Activated gamma-delta T cell treated with anti-CD3 and anti-CD28 coated beads, Interleukin-2, amount 50 U/mL, for 16 hours (primary cell): ENCODE data around the gene FPGS.
"Not testable (repeated sequence)": the region's sequence is repeated elsewhere in the genome, so short reads cannot be mapped to it uniquely, and the experiment has no call there.

Experiments used
- DNase-seq: peaks from one replicate; pipeline ENCODE4 v3.0.0-alpha.2; 2020; ENCODE audit warnings: low read depth

FPGS gene

GRCh38 chr9:127802576-127803443, at the start of gene FPGS:
FPGS (plus strand) TSS chr9:127802882; CDS start chr9:127802925, 43 bp downstream.
- peak; percentile 79 for DNase-seq

GRCh38 chr9:127753148-127753547, 49.5 kb upstream of the FPGS start:
- no peak for DNase-seq

GRCh38 chr9:127753622-127754021, 49.1 kb upstream of the FPGS start:
- no peak for DNase-seq

- no peak for DNase-seq
These were observed 48.3 kb upstream of the FPGS start for GRCh38 chr9:127754099-127755060.

- no peak for DNase-seq
These were observed 47.3 kb upstream of the FPGS start for GRCh38 chr9:127755061-127756060.

GRCh38 chr9:127756233-127756632, 46.4 kb upstream of the FPGS start:
- no peak for DNase-seq

GRCh38 chr9:127756776-127757175, 45.9 kb upstream of the FPGS start:
- DNase-seq = not testable (repeated sequence)

- DNase-seq = no peak
These were observed 43.8 kb upstream of the FPGS start for GRCh38 chr9:127758843-127759242.

GRCh38 chr9:127761061-127761460, 41.6 kb upstream of the FPGS start:
- no peak for DNase-seq

GRCh38 chr9:127761491-127761956, 41.2 kb upstream of the FPGS start:
- DNase-seq = no peak

- no peak for DNase-seq
These were observed 40.5 kb upstream of the FPGS start for GRCh38 chr9:127762111-127762676.

GRCh38 chr9:127763918-127764384, 38.7 kb upstream of the FPGS start:
- no peak for DNase-seq

- DNase-seq = no peak
These were observed 37.3 kb upstream of the FPGS start for GRCh38 chr9:127765418-127765817.

GRCh38 chr9:127767410-127767809, 35.3 kb upstream of the FPGS start:
- no peak for DNase-seq

GRCh38 chr9:127767909-127768331, 34.8 kb upstream of the FPGS start:
- DNase-seq = no peak

GRCh38 chr9:127768698-127769097, 34.0 kb upstream of the FPGS start:
- no peak for DNase-seq

- DNase-seq = no peak
These were observed 33.6 kb upstream of the FPGS start for GRCh38 chr9:127769101-127769500.

- no peak for DNase-seq
These were observed 32.6 kb upstream of the FPGS start for GRCh38 chr9:127769929-127770582.

GRCh38 chr9:127770583-127770904, 32.1 kb upstream of the FPGS start:
- no peak for DNase-seq

GRCh38 chr9:127770905-127771569, 31.6 kb upstream of the FPGS start:
- peak; percentile 88 for DNase-seq
